ENCODE data around the gene HPN.

HPN gene

GRCh38 chr19:35084509-35084762 lies 42.9 kb downstream of the HPN start:
- Histone ChIP-seq H3K36me3 (replicated peaks; ENCODE audit: insufficient read depth, low read length) (no peaks in the 10 kb centered on the region), H3K79me2 (ENCODE audit: low read length) (no peaks in the 10 kb centered on the region), H3K27me3 (replicated peaks; ENCODE audit: insufficient read depth, low read length) (peaks cover 61% of the 10 kb centered on the region), H4K20me1 (ENCODE audit: insufficient read depth, low read length) (no peaks in the 10 kb centered on the region), H3K9me3 (replicated peaks; ENCODE audit: insufficient read depth, low read length) (no peaks in the 10 kb centered on the region), H3F3A (ENCODE audit: insufficient read depth, low read length) (no peaks in the 10 kb centered on the region), H2AFZ (ENCODE audit: low read length) (no peak overlapping the region), H3K4me3 (ENCODE audit: low read length) (no peak overlapping the region), H3K9me2 (replicated peaks; ENCODE audit: insufficient read depth, low read length) (no peaks in the 10 kb centered on the region), H3K9ac (ENCODE audit: low read length) (no peak overlapping the region), H3K4me2 (ENCODE audit: low read depth, low read length) (no peak overlapping the region), H3K4me1 (ENCODE audit: low read length) (no peaks in the 10 kb centered on the region), H3K27ac (ENCODE audit: low read length) (no peak overlapping the region)
- DNase-seq, result no peak
- TF ChIP-seq EZH2phosphoT487 (IDR thresholded peaks at IDR 0.05; ENCODE audit: low read length), result no peak
- TF ChIP-seq EZH2 (optimal IDR thresholded peaks at IDR 0.05; ENCODE audit: low read depth, low read length), result no peak
- no peak for TF ChIP-seq CTCF (IDR thresholded peaks at IDR 0.05; ENCODE audit: low read length)

GRCh38 chr19:35085947-35086346 lies 44.4 kb downstream of the HPN start:
- H3K27me3 ChIP-seq (replicated peaks; ENCODE audit: insufficient read depth, low read length), result peaks cover 49% of the 10 kb centered on the region
- H3K79me2 ChIP-seq (ENCODE audit: low read length), result no peaks in the 10 kb centered on the region
- H3K9me3 ChIP-seq (replicated peaks; ENCODE audit: insufficient read depth, low read length), result no peaks in the 10 kb centered on the region
- no peaks in the 10 kb centered on the region for H3K36me3 ChIP-seq (replicated peaks; ENCODE audit: insufficient read depth, low read length)
- no peaks in the 10 kb centered on the region for H3K4me1 ChIP-seq (ENCODE audit: low read length)
- H2AFZ ChIP-seq (ENCODE audit: low read length), result no peak overlapping the region
- no peak overlapping the region for H3K27ac ChIP-seq (ENCODE audit: low read length)
- H3K9me2 ChIP-seq (replicated peaks; ENCODE audit: insufficient read depth, low read length), result no peaks in the 10 kb centered on the region
- no peak overlapping the region for H3K9ac ChIP-seq (ENCODE audit: low read length)
- DNase-seq, result no peak
- no peaks in the 10 kb centered on the region for H3F3A ChIP-seq (ENCODE audit: insufficient read depth, low read length)
- TF ChIP-seq EZH2 (optimal IDR thresholded peaks at IDR 0.05; ENCODE audit: low read depth, low read length) (no peak), EZH2phosphoT487 (IDR thresholded peaks at IDR 0.05; ENCODE audit: low read length) (no peak), CTCF (IDR thresholded peaks at IDR 0.05; ENCODE audit: low read length) (no peak)
- no peak overlapping the region for H3K4me2 ChIP-seq (ENCODE audit: low read depth, low read length)
- no peaks in the 10 kb centered on the region for H4K20me1 ChIP-seq (ENCODE audit: insufficient read depth, low read length)
- no peak overlapping the region for H3K4me3 ChIP-seq (ENCODE audit: low read length)

DNA sequence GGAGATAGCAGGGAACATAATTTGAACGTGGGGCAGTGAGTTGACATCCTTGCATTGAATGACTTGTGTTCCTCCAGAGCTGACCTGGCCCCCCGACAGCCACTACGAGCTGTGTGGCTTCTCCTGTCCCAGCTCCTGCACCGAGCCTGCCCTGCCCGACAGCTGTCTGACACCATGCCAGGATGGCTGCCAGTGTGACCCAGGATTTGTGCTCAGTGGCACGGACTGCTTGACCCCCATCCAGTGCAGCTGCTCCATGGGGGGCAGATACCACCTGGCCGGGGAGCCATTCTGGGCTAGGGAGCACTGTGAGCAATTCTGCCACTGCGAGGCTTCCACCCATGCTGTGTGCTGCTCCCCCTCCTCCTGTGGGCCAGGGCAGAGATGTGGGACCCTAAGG lies 44.9 kb downstream of the HPN start:
- H3K4me3 ChIP-seq (ENCODE audit: low read length), result no peak overlapping the region
- no peaks in the 10 kb centered on the region for H4K20me1 ChIP-seq (ENCODE audit: insufficient read depth, low read length)
- H2AFZ ChIP-seq (ENCODE audit: low read length), result no peak overlapping the region
- TF ChIP-seq EZH2 (optimal IDR thresholded peaks at IDR 0.05; ENCODE audit: low read depth, low read length) (no peak), EZH2phosphoT487 (IDR thresholded peaks at IDR 0.05; ENCODE audit: low read length) (no peak), CTCF (IDR thresholded peaks at IDR 0.05; ENCODE audit: low read length) (no peak)
- no peaks in the 10 kb centered on the region for H3K4me1 ChIP-seq (ENCODE audit: low read length)
- H3K27ac ChIP-seq (ENCODE audit: low read length), result no peak overlapping the region
- H3K27me3 ChIP-seq (replicated peaks; ENCODE audit: insufficient read depth, low read length), result peaks cover 44% of the 10 kb centered on the region
- no peaks in the 10 kb centered on the region for H3K79me2 ChIP-seq (ENCODE audit: low read length)
- no peak overlapping the region for H3K4me2 ChIP-seq (ENCODE audit: low read depth, low read length)
- no peak for DNase-seq
- H3F3A ChIP-seq (ENCODE audit: insufficient read depth, low read length), result no peaks in the 10 kb centered on the region
- no peaks in the 10 kb centered on the region for H3K9me2 ChIP-seq (replicated peaks; ENCODE audit: insufficient read depth, low read length)
- H3K36me3 ChIP-seq (replicated peaks; ENCODE audit: insufficient read depth, low read length), result no peaks in the 10 kb centered on the region
- H3K9ac ChIP-seq (ENCODE audit: low read length), result no peak overlapping the region
- H3K9me3 ChIP-seq (replicated peaks; ENCODE audit: insufficient read depth, low read length), result no peaks in the 10 kb centered on the region

DNA sequence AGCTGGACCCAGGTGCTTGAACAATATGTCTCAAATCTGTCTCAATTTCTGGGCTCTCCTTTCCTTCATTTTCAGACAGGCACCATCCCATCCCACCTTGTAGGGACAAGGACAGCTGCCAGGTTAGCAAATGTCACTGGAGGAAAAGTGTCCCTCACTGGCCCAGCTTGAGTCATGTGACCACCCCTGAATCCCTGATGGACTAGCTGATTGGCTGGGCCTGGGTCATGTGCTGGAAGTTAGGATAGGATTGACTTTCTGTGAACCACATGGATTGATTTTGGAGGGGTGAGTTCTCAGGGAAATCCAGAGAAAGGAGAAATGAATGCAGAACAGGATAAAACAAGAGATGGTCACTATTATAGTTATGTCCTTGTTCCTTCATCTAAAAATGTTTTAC lies 45.9 kb downstream of the HPN start:
- Histone ChIP-seq H3K9me2 (replicated peaks; ENCODE audit: insufficient read depth, low read length) (no peaks in the 10 kb centered on the region), H3K27ac (ENCODE audit: low read length) (no peak overlapping the region), H3K27me3 (replicated peaks; ENCODE audit: insufficient read depth, low read length) (peaks cover 45% of the 10 kb centered on the region), H3K4me1 (ENCODE audit: low read length) (no peaks in the 10 kb centered on the region), H2AFZ (ENCODE audit: low read length) (no peak overlapping the region), H3K79me2 (ENCODE audit: low read length) (no peaks in the 10 kb centered on the region), H3F3A (ENCODE audit: insufficient read depth, low read length) (no peaks in the 10 kb centered on the region), H3K4me3 (ENCODE audit: low read length) (no peak overlapping the region), H3K9me3 (replicated peaks; ENCODE audit: insufficient read depth, low read length) (no peaks in the 10 kb centered on the region), H3K36me3 (replicated peaks; ENCODE audit: insufficient read depth, low read length) (no peaks in the 10 kb centered on the region), H4K20me1 (ENCODE audit: insufficient read depth, low read length) (no peaks in the 10 kb centered on the region), H3K4me2 (ENCODE audit: low read depth, low read length) (no peak overlapping the region), H3K9ac (ENCODE audit: low read length) (no peak overlapping the region)
- no peak for DNase-seq
- TF ChIP-seq EZH2phosphoT487 (IDR thresholded peaks at IDR 0.05; ENCODE audit: low read length) (no peak), CTCF (IDR thresholded peaks at IDR 0.05; ENCODE audit: low read length) (no peak), EZH2 (optimal IDR thresholded peaks at IDR 0.05; ENCODE audit: low read depth, low read length) (no peak)

Data from MM.1S (cell line).